ENCODE measurements around the gene ZNF766. TPM values are rescaled to one million over a fixed set of nuclear protein-coding genes. Genes with fewer than 3 reads are reported as not detected.

ZNF766 gene
- total RNA-seq (10 to 100 TPM; 39.3 to 43.2 TPM), total RNA-seq (27.9 to 114 (median 66.1) reads per million in 172 experiments)
- polyA plus RNA-seq (2013, experiment 1 of 2): 21.7 TPM
- 20.2 TPM for polyA plus RNA-seq (2013, experiment 2 of 2)

GRCh38 chr19:52269338-52270261, at the start of gene ZNF766:
TSS of gene ZNF766 (plus strand) at chr19:52269587. CDS start at chr19:52269614, 27 bp downstream.
- DNase-seq (peak; percentile 93 to 99 (median 97)), ATAC-seq (ENCODE audit: poor library complexity) (peak; percentile 98)
- CTCF ChIA-PET: no interaction called here
- Mint-ChIP-seq H3K27me3 (no peaks in the 10 kb centered on the region), H3K27ac (peak within 1 kb of the TSS; percentile 90), H3K4me1 (ENCODE audit: low read depth) (peaks cover 46% of the 10 kb centered on the region), H3K36me3 (ENCODE audit: low read depth) (peaks cover 52% of the 10 kb centered on the region), H3K4me3 (peak within 1 kb of the TSS; percentile 97), H3K9me3 (peaks cover 8% of the 10 kb centered on the region)
- no peaks in the 10 kb centered on the region for H3K27me3 ChIP-seq (ENCODE audit: control insufficient read depth in 1 of 2, insufficient read depth in 2 of 2, low read length in 2 of 2)
- peaks cover 27% of the 10 kb centered on the region for H3K36me3 ChIP-seq (ENCODE audit: insufficient read depth, low read length)
- intact Hi-C loops (cut with DNase I, micrococcal nuclease): loop anchor here (1.0 to 10.0 kb wide), 6 partner anchors 27 to 367 kb away; partner anchors contain the start of genes PPP2R1A (in 2 of the 2) and ZNF480 (in 1 of the 2)
- POLR2A ChIA-PET: interaction anchor here (0.7 to 1.6 kb wide), 5 partner anchors 10 to 466 kb away, joined by 3 to 6 read pairs (median 3); partner anchors contain the start of genes PPP2R1A and ZNF836
- peak within 1 kb of the TSS; percentile 95 to 97 for H3K27ac ChIP-seq (ENCODE audit: low read depth in 1 of 2, low read length in 2 of 2)
- peak within 1 kb of the TSS; percentile 100 for H3K4me3 ChIP-seq (ENCODE audit: low read length)
- peaks cover 11 to 16% of the 10 kb centered on the region in 2 experiments for H3K9me3 ChIP-seq (ENCODE audit: control insufficient read depth in 1 of 2, insufficient read depth in 1 of 2, low read length in 2 of 2)
- no peak for TF ChIP-seq CTCF (IDR thresholded peaks at IDR 0.05)
- H3K4me1 ChIP-seq (ENCODE audit: insufficient read depth, low read length): peaks cover 38% of the 10 kb centered on the region

GRCh38 chr19:52219611-52220010, 49.8 kb upstream of the ZNF766 start:
- ChIA-PET CTCF (no interaction called here), POLR2A (no interaction called here)
- H3K4me3 Mint-ChIP-seq: no peak overlapping the region

GRCh38 chr19:52221031-52221430, 48.4 kb upstream of the ZNF766 start:
- H3K27ac ChIP-seq (ENCODE audit: low read depth in 1 of 2, low read length in 2 of 2): no peak overlapping the region
- no peaks in the 10 kb centered on the region for H3K27me3 ChIP-seq (ENCODE audit: control insufficient read depth in 1 of 2, insufficient read depth in 2 of 2, low read length in 2 of 2)
- no peaks in the 10 kb centered on the region for H3K4me1 ChIP-seq (ENCODE audit: insufficient read depth, low read length)
- H3K9me3 ChIP-seq (ENCODE audit: control insufficient read depth in 1 of 2, insufficient read depth in 1 of 2, low read length in 2 of 2): no peaks in the 10 kb centered on the region
- Mint-ChIP-seq H3K27ac (no peak overlapping the region), H3K9me3 (no peaks in the 10 kb centered on the region), H3K4me1 (ENCODE audit: low read depth) (no peaks in the 10 kb centered on the region), H3K4me3 (no peak overlapping the region), H3K36me3 (ENCODE audit: low read depth) (peaks cover 99% of the 10 kb centered on the region), H3K27me3 (no peaks in the 10 kb centered on the region)
- H3K36me3 ChIP-seq (ENCODE audit: insufficient read depth, low read length): peaks cover 95% of the 10 kb centered on the region
- ChIA-PET CTCF (no interaction called here), POLR2A (no interaction called here)
- no peak overlapping the region for H3K4me3 ChIP-seq (ENCODE audit: low read length)
- no peak for ATAC-seq (ENCODE audit: poor library complexity)
- no peak for TF ChIP-seq CTCF (IDR thresholded peaks at IDR 0.05)
- DNase-seq: no peak
- intact Hi-C loops (cut with DNase I, micrococcal nuclease): no loop called here

More at GRCh38 chr19:52219611-52220010, 49.8 kb upstream of the ZNF766 start:
- H3K4me3 ChIP-seq (ENCODE audit: low read length): no peak overlapping the region
- no peak for TF ChIP-seq CTCF (IDR thresholded peaks at IDR 0.05)
- ATAC-seq (ENCODE audit: poor library complexity) (no peak), DNase-seq (no peak)
- Mint-ChIP-seq H3K27me3 (no peaks in the 10 kb centered on the region), H3K27ac (no peak overlapping the region), H3K9me3 (no peaks in the 10 kb centered on the region), H3K4me1 (ENCODE audit: low read depth) (no peaks in the 10 kb centered on the region), H3K36me3 (ENCODE audit: low read depth) (peaks cover 99% of the 10 kb centered on the region)
- intact Hi-C loops (cut with DNase I, micrococcal nuclease): no loop called here
- H3K4me1 ChIP-seq (ENCODE audit: insufficient read depth, low read length): no peaks in the 10 kb centered on the region
- H3K27me3 ChIP-seq (ENCODE audit: control insufficient read depth in 1 of 2, insufficient read depth in 2 of 2, low read length in 2 of 2): no peaks in the 10 kb centered on the region
- H3K36me3 ChIP-seq (ENCODE audit: insufficient read depth, low read length): peaks cover 98% of the 10 kb centered on the region
- no peak overlapping the region for H3K27ac ChIP-seq (ENCODE audit: low read depth in 1 of 2, low read length in 2 of 2)
- no peaks in the 10 kb centered on the region for H3K9me3 ChIP-seq (ENCODE audit: control insufficient read depth in 1 of 2, insufficient read depth in 1 of 2, low read length in 2 of 2)

Data from CD4-positive, alpha-beta T cell (primary cell).